HCT116 (cell line): Measurements from ENCODE around the gene COA7. TPM values are rescaled to one million over a fixed set of nuclear protein-coding genes. Genes with fewer than 3 reads are reported as not detected.

ENCODE experiments used
- ATAC-seq: fragments of 200-7000 bp; cut with Tn5 transposase; 2 replicates; pipeline ENCODE4 v1.9.1; 2020; ENCODE audit warnings: mild to moderate bottlenecking, moderate library complexity
- BruUV-seq: library from RNA; stranded (reverse); fragments of 400-500 nt; replicated peaks from 2 replicates; lab custom pipeline; 2021; lab: Mats Ljungman, UMichigan
- CTCF ChIA-PET: fragments of 300-600 bp; sonication (Branson Sonifier 250); formaldehyde crosslinking; loops from one replicate; lab custom pipeline; 2021; ENCODE audit warnings: antibody characterized with exemption; lab: Charles Lee
- POLR2A ChIA-PET: fragments of 300-600, 350-600 bp; sonication (Branson Sonifier 250); formaldehyde crosslinking; loops from one replicate; lab custom pipeline; 2021; ENCODE audit warnings: antibody characterized with exemption; lab: Charles Lee
- RAD21 ChIA-PET, 2 experiments: fragments of 300-600 bp; sonication (Branson Sonifier 250); formaldehyde crosslinking; loops; one replicate each; lab custom pipeline; 2023; ENCODE audit warnings: low total read pairs in 2 of 2; ENCODE audit not compliant: uncharacterized antibody in 2 of 2, unreplicated experiment in 2 of 2, low non-redundant PET in 1 of 2; lab: Charles Lee
- DNase-seq: peaks from one replicate; pipeline ENCODE4 v3.0.0-alpha.2; 2010; ENCODE audit warnings: low read depth, low spot score
- H2AFZ ChIP-seq: fragments of 200-600 bp; shearing (Covaris generic), sonication (generic); 2 replicates; pipeline ENCODE4 v1.6.1; 2017; ENCODE audit warnings: low read depth, mixed run types, mixed read lengths, antibody characterized with exemption, low read length; ENCODE audit not compliant: poor library complexity, severe bottlenecking
- H3K27ac ChIP-seq: 2 replicates; pipeline ENCODE4 v1.5.1; 2012; ENCODE audit warnings: low read depth, low read length
- H3K27me3 ChIP-seq: fragments of 200-600 bp; sonication (generic); 2 replicates; pipeline ENCODE4 v1.6.1; 2016; ENCODE audit warnings: mixed run types, low read length, mixed read lengths; ENCODE audit not compliant: insufficient read depth
- H3K36me3 ChIP-seq, 2 experiments: fragments of 200-500 bp in 1 of 2; fragments of 200-600 bp in 1 of 2; sonication (Bioruptor generic) in 1 of 2; sonication (generic) in 1 of 2; 2 replicates each; pipeline versions ENCODE4 v1.5.1 to v1.6.1; 2014 to 2016; ENCODE audit warnings: low read length in 2 of 2, inconsistent platforms in 1 of 2, mixed read lengths in 1 of 2, mixed run types in 1 of 2; ENCODE audit not compliant: insufficient read depth in 2 of 2, control insufficient read depth in 1 of 2
- H3K4me1 ChIP-seq, 2 experiments: fragments of 200-600 bp in 1 of 2; sonication (generic) in 1 of 2; 2 replicates each; pipeline versions ENCODE4 v1.5.1 to v1.6.1; 2012 to 2017; ENCODE audit warnings: low read length in 2 of 2, inconsistent platforms in 1 of 2, mild to moderate bottlenecking in 1 of 2, mixed read lengths in 1 of 2, mixed run types in 1 of 2, moderate library complexity in 1 of 2; ENCODE audit not compliant: insufficient read depth in 2 of 2, control insufficient read depth in 1 of 2
- H3K4me2 ChIP-seq: fragments of 200-600 bp; sonication (generic); 2 replicates; pipeline ENCODE4 v1.6.1; 2017; ENCODE audit warnings: mixed run types, low read length, mixed read lengths
- H3K4me3 ChIP-seq, 2 experiments: fragments of 200-600 bp in 1 of 2; sonication (generic) in 1 of 2; replicated peaks in 1 of 2; 2 replicates each; pipeline ENCODE4 v1.5.1; 2011 to 2016; ENCODE audit warnings: low read length in 2 of 2, control low read depth in 1 of 2, low read depth in 1 of 2, mild to moderate bottlenecking in 1 of 2, mixed read lengths in 1 of 2, mixed run types in 1 of 2
- H3K79me2 ChIP-seq: fragments of 200-600 bp; sonication (generic); 2 replicates; pipeline ENCODE4 v1.6.1; 2017; ENCODE audit warnings: mild to moderate bottlenecking, mixed run types, low read length, moderate library complexity, mixed read lengths; ENCODE audit not compliant: insufficient read depth
- H3K9ac ChIP-seq: fragments of 200-600 bp; sonication (generic); 2 replicates; pipeline ENCODE4 v1.6.1; 2016; ENCODE audit warnings: low read length, mixed read lengths
- H3K9me2 ChIP-seq: fragments of 200-600 bp; sonication (generic), shearing (Covaris generic); 2 replicates; pipeline ENCODE4 v1.6.1; 2017; ENCODE audit warnings: mixed run types, mild to moderate bottlenecking, moderate library complexity; ENCODE audit not compliant: insufficient read depth
- H3K9me3 ChIP-seq, 2 experiments: fragments of 200-500 bp in 1 of 2; fragments of 200-600 bp in 1 of 2; sonication (Bioruptor generic) in 1 of 2; sonication (generic) in 1 of 2; 2 replicates each; pipeline ENCODE4 v1.6.1; 2014 to 2017; ENCODE audit warnings: low read length in 2 of 2, mixed read lengths in 2 of 2, inconsistent platforms in 1 of 2, low read depth in 1 of 2, mild to moderate bottlenecking in 1 of 2, mixed run types in 1 of 2, moderate library complexity in 1 of 2; ENCODE audit not compliant: control insufficient read depth in 1 of 2, insufficient read depth in 1 of 2
- H4K20me1 ChIP-seq: fragments of 200-600 bp; sonication (generic), shearing (Covaris generic); 2 replicates; pipeline ENCODE4 v1.6.1; 2017; ENCODE audit warnings: mixed run types, mild to moderate bottlenecking, moderate library complexity; ENCODE audit not compliant: insufficient read depth
- CBX3 ChIP-seq: IDR thresholded peaks from 2 replicates; pipeline ENCODE4 v1.6.1; 2012; ENCODE audit warnings: low read depth
- CEBPB ChIP-seq: IDR thresholded peaks from 2 replicates; pipeline ENCODE4 v1.6.1; 2012; ENCODE audit warnings: low read depth
- EGR1 ChIP-seq: IDR thresholded peaks from 2 replicates; pipeline ENCODE4 v1.6.1; 2012; ENCODE audit warnings: low read depth
- ELF1 ChIP-seq: IDR thresholded peaks from 2 replicates; pipeline ENCODE4 v1.6.1; 2012; ENCODE audit warnings: low read depth, borderline replicate concordance
- EZH2 ChIP-seq: fragments of 200-600 bp; sonication (generic); IDR thresholded peaks from 2 replicates; pipeline ENCODE4 v1.6.1; 2017; ENCODE audit warnings: antibody characterized with exemption, mixed run types
- EZH2phosphoT487 ChIP-seq: fragments of 200-600 bp; IDR thresholded peaks from 2 replicates; pipeline ENCODE4 v1.6.1; 2018; ENCODE audit warnings: antibody characterized with exemption, borderline replicate concordance
- JUND ChIP-seq: IDR thresholded peaks from 2 replicates; pipeline ENCODE4 v1.6.1; 2012
- POLR2A ChIP-seq: IDR thresholded peaks from 2 replicates; pipeline ENCODE4 v1.7.0; 2011; ENCODE audit warnings: borderline replicate concordance; ENCODE audit not compliant: insufficient read depth, insufficient read length; ENCODE audit errors: extremely low read depth
- RAD21 ChIP-seq: IDR thresholded peaks from 2 replicates; pipeline ENCODE4 v1.6.1; 2012; ENCODE audit warnings: low read depth, mild to moderate bottlenecking
- SIN3A ChIP-seq: IDR thresholded peaks from 2 replicates; pipeline ENCODE4 v1.6.1; 2012; ENCODE audit warnings: low read depth
- SP1 ChIP-seq: IDR thresholded peaks from 2 replicates; pipeline ENCODE4 v1.6.1; 2012; ENCODE audit warnings: low read depth
- SRF ChIP-seq: IDR thresholded peaks from 2 replicates; pipeline ENCODE4 v1.6.1; 2012; ENCODE audit warnings: low read depth
- TCF7L2 ChIP-seq: IDR thresholded peaks from 2 replicates; pipeline ENCODE4 v1.7.0; 2011; ENCODE audit warnings: borderline replicate concordance, inconsistent platforms; ENCODE audit not compliant: insufficient read depth, insufficient read length; ENCODE audit errors: extremely low read depth
- YY1 ChIP-seq: IDR thresholded peaks from 2 replicates; pipeline ENCODE4 v1.6.1; 2011; ENCODE audit warnings: low read length, low read depth, moderate library complexity, mild to moderate bottlenecking; ENCODE audit not compliant: insufficient replicate concordance; ENCODE audit errors: extremely low read depth
- ZFX ChIP-seq: fragments of 450-650 bp; IDR thresholded peaks from 2 replicates; pipeline ENCODE4 v1.6.1; 2017
- ZNF274 ChIP-seq: fragments of 200-500 bp; sonication (Bioruptor generic); IDR thresholded peaks from 2 replicates; pipeline ENCODE4 v1.6.1; 2014; ENCODE audit warnings: mild to moderate bottlenecking, low read depth, low read length, inconsistent platforms
- intact Hi-C: fragments of 100-400 bp; cut with micrococcal nuclease; formaldehyde crosslinking; loops from 2 replicates; pipeline ENCODE4 v1.10.0; 2022
- total RNA-seq: library from RNA; stranded (reverse); gene quantifications from one replicate; pipeline ENCODE4 v1.2.1, GENCODE V29; 2021; ENCODE audit not compliant: unreplicated experiment
- TF ChIP-seq, protein P1 (sequence below): IDR thresholded peaks from 2 replicates; pipeline ENCODE4 v1.6.1; 2012; ENCODE audit warnings: low read depth
- TF ChIP-seq, protein P2 (sequence below): IDR thresholded peaks from 2 replicates; pipeline ENCODE4 v1.6.1; 2011; ENCODE audit warnings: mild to moderate bottlenecking, low read length, moderate library complexity; ENCODE audit not compliant: insufficient replicate concordance; ENCODE audit errors: extremely low read depth
- TF ChIP-seq, protein P3 (sequence below): IDR thresholded peaks from 2 replicates; pipeline ENCODE4 v1.6.1; 2012

COA7 gene
- total RNA-seq, 1 experiment from 2014 or later: 43.6 TPM

DNA sequence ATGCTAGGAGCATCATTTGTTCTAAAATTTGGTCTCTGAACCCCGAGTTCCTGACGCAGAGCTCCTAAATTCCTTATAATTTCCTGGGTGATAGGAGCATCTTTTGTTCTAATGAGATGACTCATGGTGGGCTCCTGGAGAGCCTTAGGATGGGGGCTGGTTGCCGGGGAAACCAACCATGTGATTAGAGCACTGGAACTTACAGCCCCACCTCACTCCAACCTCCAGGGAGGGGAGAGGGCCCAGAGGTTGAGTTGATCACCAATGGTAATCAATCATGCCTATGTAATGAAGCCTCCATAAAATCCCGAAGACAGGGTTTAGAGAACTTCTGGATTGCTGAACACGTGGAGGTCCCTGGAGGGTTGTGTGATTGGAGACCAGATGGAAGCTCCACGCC lies 57.5 kb downstream of the COA7 start:
- ChIA-PET POLR2A (interaction anchor here (0.6 kb wide), 1 partner anchor 88 kb away, joined by 4 read pairs; the partner anchor contains the start of gene TUT4), CTCF (no interaction called here), RAD21 (no interaction called here)
- Histone ChIP-seq H3K27ac (no peak overlapping the region), H3K9ac (no peak overlapping the region), H3K4me3 (no peak overlapping the region), H4K20me1 (no peaks in the 10 kb centered on the region), H3K27me3 (no peaks in the 10 kb centered on the region), H3K9me2 (no peaks in the 10 kb centered on the region), H3K4me2 (no peak overlapping the region), H2AFZ (no peak overlapping the region), H3K79me2 (no peaks in the 10 kb centered on the region), H3K4me1 (no peaks in the 10 kb centered on the region), H3K36me3 (no peaks in the 10 kb centered on the region), H3K9me3 (no peaks in the 10 kb centered on the region)
- BruUV-seq: no TSS peak
- ATAC-seq: no peak
- TF ChIP-seq SRF: no peak
- no peak for TF ChIP-seq EZH2
- TF ChIP-seq JUND: no peak
- TF ChIP-seq CEBPB: no peak
- no peak for TF ChIP-seq ZNF274
- TF ChIP-seq EZH2phosphoT487: no peak
- TF ChIP-seq, protein P1, sequence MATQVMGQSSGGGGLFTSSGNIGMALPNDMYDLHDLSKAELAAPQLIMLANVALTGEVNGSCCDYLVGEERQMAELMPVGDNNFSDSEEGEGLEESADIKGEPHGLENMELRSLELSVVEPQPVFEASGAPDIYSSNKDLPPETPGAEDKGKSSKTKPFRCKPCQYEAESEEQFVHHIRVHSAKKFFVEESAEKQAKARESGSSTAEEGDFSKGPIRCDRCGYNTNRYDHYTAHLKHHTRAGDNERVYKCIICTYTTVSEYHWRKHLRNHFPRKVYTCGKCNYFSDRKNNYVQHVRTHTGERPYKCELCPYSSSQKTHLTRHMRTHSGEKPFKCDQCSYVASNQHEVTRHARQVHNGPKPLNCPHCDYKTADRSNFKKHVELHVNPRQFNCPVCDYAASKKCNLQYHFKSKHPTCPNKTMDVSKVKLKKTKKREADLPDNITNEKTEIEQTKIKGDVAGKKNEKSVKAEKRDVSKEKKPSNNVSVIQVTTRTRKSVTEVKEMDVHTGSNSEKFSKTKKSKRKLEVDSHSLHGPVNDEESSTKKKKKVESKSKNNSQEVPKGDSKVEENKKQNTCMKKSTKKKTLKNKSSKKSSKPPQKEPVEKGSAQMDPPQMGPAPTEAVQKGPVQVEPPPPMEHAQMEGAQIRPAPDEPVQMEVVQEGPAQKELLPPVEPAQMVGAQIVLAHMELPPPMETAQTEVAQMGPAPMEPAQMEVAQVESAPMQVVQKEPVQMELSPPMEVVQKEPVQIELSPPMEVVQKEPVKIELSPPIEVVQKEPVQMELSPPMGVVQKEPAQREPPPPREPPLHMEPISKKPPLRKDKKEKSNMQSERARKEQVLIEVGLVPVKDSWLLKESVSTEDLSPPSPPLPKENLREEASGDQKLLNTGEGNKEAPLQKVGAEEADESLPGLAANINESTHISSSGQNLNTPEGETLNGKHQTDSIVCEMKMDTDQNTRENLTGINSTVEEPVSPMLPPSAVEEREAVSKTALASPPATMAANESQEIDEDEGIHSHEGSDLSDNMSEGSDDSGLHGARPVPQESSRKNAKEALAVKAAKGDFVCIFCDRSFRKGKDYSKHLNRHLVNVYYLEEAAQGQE: no peak
- TF ChIP-seq SIN3A: no peak
- TF ChIP-seq EGR1: no peak
- TF ChIP-seq RAD21: no peak
- TF ChIP-seq SP1: no peak
- no peak for TF ChIP-seq CBX3
- TF ChIP-seq, protein P2, sequence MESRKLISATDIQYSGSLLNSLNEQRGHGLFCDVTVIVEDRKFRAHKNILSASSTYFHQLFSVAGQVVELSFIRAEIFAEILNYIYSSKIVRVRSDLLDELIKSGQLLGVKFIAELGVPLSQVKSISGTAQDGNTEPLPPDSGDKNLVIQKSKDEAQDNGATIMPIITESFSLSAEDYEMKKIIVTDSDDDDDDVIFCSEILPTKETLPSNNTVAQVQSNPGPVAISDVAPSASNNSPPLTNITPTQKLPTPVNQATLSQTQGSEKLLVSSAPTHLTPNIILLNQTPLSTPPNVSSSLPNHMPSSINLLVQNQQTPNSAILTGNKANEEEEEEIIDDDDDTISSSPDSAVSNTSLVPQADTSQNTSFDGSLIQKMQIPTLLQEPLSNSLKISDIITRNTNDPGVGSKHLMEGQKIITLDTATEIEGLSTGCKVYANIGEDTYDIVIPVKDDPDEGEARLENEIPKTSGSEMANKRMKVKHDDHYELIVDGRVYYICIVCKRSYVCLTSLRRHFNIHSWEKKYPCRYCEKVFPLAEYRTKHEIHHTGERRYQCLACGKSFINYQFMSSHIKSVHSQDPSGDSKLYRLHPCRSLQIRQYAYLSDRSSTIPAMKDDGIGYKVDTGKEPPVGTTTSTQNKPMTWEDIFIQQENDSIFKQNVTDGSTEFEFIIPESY: no peak
- TF ChIP-seq, protein P3, sequence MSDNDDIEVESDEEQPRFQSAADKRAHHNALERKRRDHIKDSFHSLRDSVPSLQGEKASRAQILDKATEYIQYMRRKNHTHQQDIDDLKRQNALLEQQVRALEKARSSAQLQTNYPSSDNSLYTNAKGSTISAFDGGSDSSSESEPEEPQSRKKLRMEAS: no peak
- no peak for TF ChIP-seq YY1
- TF ChIP-seq POLR2A: no peak
- no peak for TF ChIP-seq ELF1
- TF ChIP-seq TCF7L2: no peak
- TF ChIP-seq ZFX: no peak
- DNase-seq: no peak
- intact Hi-C loops: no loop called here
